CD4-positive, alpha-beta T cell treated with Interleukin-15 for 4 hours (primary cell): ENCODE data around the gene PAK1IP1.
"Not testable (repeated sequence)": the region's sequence is repeated elsewhere in the genome, so short reads cannot be mapped to it uniquely, and the experiment has no call there.

Experiments
- DNase-seq: peaks from one replicate; pipeline ENCODE4 v3.0.0-alpha.2; 2020; ENCODE audit warnings: low spot score

PAK1IP1 gene

GRCh38 chr6:10743515-10743914 lies 48.7 kb downstream of the PAK1IP1 start:
- no peak for DNase-seq

GRCh38 chr6:10745116-10745515 lies 50.3 kb downstream of the PAK1IP1 start:
- DNase-seq, result no peak

GRCh38 chr6:10746915-10747250 lies 52.1 kb downstream of the PAK1IP1 start:
- no peak for DNase-seq

- peak; percentile 98 for DNase-seq
Measured at GRCh38 chr6:10747251-10747972, 52.6 kb downstream of the PAK1IP1 start, which contains the start of gene TMEM14B. Gene TMEM14B, plus strand, starts transcription at chr6:10747805. Its CDS starts 1,441 bp downstream, at chr6:10749246.

GRCh38 chr6:10749734-10750133 lies 55.0 kb downstream of the PAK1IP1 start:
- DNase-seq, result no peak

GRCh38 chr6:10750568-10750967 lies 55.8 kb downstream of the PAK1IP1 start:
- not testable (repeated sequence) for DNase-seq

- DNase-seq, result peak; percentile 24
Measured at GRCh38 chr6:10751757-10752156, 57.0 kb downstream of the PAK1IP1 start.

- DNase-seq, result no peak
Measured at GRCh38 chr6:10756085-10756484, 61.3 kb downstream of the PAK1IP1 start.
